Testis (tissue), 3 donors: ENCODE results near the gene NMRAL1. TPM values are rescaled to one million over a fixed set of nuclear protein-coding genes. Genes with fewer than 3 reads are reported as not detected.

Source experiments
- DNase-seq: peaks from one replicate; pipeline ENCODE4 v3.0.0-alpha.2; 2019
- H3K27ac ChIP-seq, 2 donors: fragments of 200-600 bp; sonication (generic); one replicate each; pipeline ENCODE4 v1.5.1; 2019
- H3K27me3 ChIP-seq: fragments of 200-600 bp; sonication (generic); one replicate; pipeline ENCODE4 v1.5.1; 2019
- H3K36me3 ChIP-seq: fragments of 200-600 bp; sonication (generic); one replicate; pipeline ENCODE4 v1.5.1; 2017; ENCODE audit warnings: low read depth; ENCODE audit errors: missing control alignments
- H3K4me1 ChIP-seq: fragments of 200-600 bp; sonication (generic); one replicate; pipeline ENCODE4 v1.5.1; 2019
- H3K4me3 ChIP-seq, 2 donors: fragments of 200-600 bp; sonication (generic); one replicate each; pipeline ENCODE4 v1.5.1; 2017 to 2019
- H3K9me3 ChIP-seq: fragments of 200-600 bp; sonication (generic); one replicate; pipeline ENCODE4 v1.5.1; 2017
- CTCF ChIP-seq, 3 experiments: fragments of 450-650 bp in 2 of 3; fragments of 200-600 bp in 1 of 3; sonication (generic) in 1 of 3; IDR thresholded peaks; one replicate each; pipeline ENCODE4 v1.5.1; 2016 to 2019; ENCODE audit warnings: antibody characterized with exemption in 3 of 3, mild to moderate bottlenecking in 2 of 3, moderate library complexity in 1 of 3
- POLR2A ChIP-seq: fragments of 450-650 bp; IDR thresholded peaks from one replicate; pipeline ENCODE4 v1.6.1; 2017; ENCODE audit warnings: antibody characterized with exemption, mild to moderate bottlenecking, moderate library complexity
- WGBS, 2 donors: methylation state at CpG; one replicate each; pipeline ENCODE4 v1.1.5; 2018; 5-methylcytosine and 5-hydroxymethylcytosine counted together
- intact Hi-C: fragments of 100-400 bp; cut with DNase I; formaldehyde crosslinking; loops from one replicate; pipeline ENCODE4 v1.15.1; 2023; ENCODE audit warnings: low total_unique reads
- polyA plus RNA-seq: library from polyadenylated mRNA; stranded (reverse); fragments of 350-450 nt; fragmentation: Illumina TruSeq; extraction: RNeasy Lipid Tissue Mini Kit (QIAGEN cat#74804); gene quantifications from one replicate; pipeline ENCODE4 v1.2.3, GENCODE V29; 2014; ENCODE audit warnings: low read depth, low replicate concordance; ENCODE audit not compliant: insufficient read depth
- total RNA-seq, 2 donors: library from RNA; depleted of rRNA; stranded (reverse); fragments of >200 nt; gene quantifications; one replicate each; pipeline ENCODE4 v1.2.3, GENCODE V29; 2016

Gene NMRAL1
- total and polyA plus RNA-seq, 3 donors from 2014 or later, result 24.3 to 31.7 (median 27.7) TPM

GRCh38 chr16:4468972-4469371, 5.5 kb downstream of the NMRAL1 start:
- H3K36me3 ChIP-seq, result no peaks in the 10 kb centered on the region

GRCh38 chr16:4467916-4468315, 6.5 kb downstream of the NMRAL1 start:
- no peak overlapping the region for H3K27ac ChIP-seq
- no peaks in the 10 kb centered on the region for H3K27me3 ChIP-seq
- WGBS, 2 donors, result 95% methylated on average over 16 of the region's 16 CpGs
- DNase-seq, result no peak
- intact Hi-C loops, result no loop called here
- TF ChIP-seq POLR2A (no peak), CTCF (IDR thresholded peaks at IDR 0.05) (no peak)
- H3K9me3 ChIP-seq, result no peaks in the 10 kb centered on the region
- H3K36me3 ChIP-seq, result no peaks in the 10 kb centered on the region
- H3K4me3 ChIP-seq, result no peak overlapping the region
- H3K4me1 ChIP-seq, result no peaks in the 10 kb centered on the region

More at GRCh38 chr16:4468972-4469371, 5.5 kb downstream of the NMRAL1 start:
- 88 to 91% methylated on average over 9 to 10 of the region's 10 CpGs for WGBS, 2 donors
- Histone ChIP-seq H3K4me1 (peaks cover 4% of the 10 kb centered on the region), H3K9me3 (no peaks in the 10 kb centered on the region), H3K4me3 (no peak overlapping the region), H3K27me3 (no peaks in the 10 kb centered on the region), H3K27ac (no peak overlapping the region)
- TF ChIP-seq POLR2A (no peak), CTCF (IDR thresholded peaks at IDR 0.05) (no peak)
- DNase-seq, result no peak
- intact Hi-C loops, result no loop called here

GRCh38 chr16:4465977-4466779, 8.2 kb downstream of the NMRAL1 start:
- H3K27me3 ChIP-seq, result no peaks in the 10 kb centered on the region
- no peak for DNase-seq

GRCh38 chr16:4463522-4464163, 10.8 kb downstream of the NMRAL1 start:
- no peaks in the 10 kb centered on the region for H3K27me3 ChIP-seq
- TF ChIP-seq CTCF (IDR thresholded peaks at IDR 0.05) (no peak), POLR2A (no peak)
- no peaks in the 10 kb centered on the region for H3K36me3 ChIP-seq
- no peaks in the 10 kb centered on the region for H3K9me3 ChIP-seq
- peaks cover 6% of the 10 kb centered on the region for H3K4me1 ChIP-seq
- 87 to 91% methylated on average over 11 to 22 of the region's 22 CpGs for WGBS, 2 donors
- no peak overlapping the region for H3K4me3 ChIP-seq
- intact Hi-C loops, result no loop called here
- H3K27ac ChIP-seq, result no peak overlapping the region
- no peak for DNase-seq

More at GRCh38 chr16:4465977-4466779, 8.2 kb downstream of the NMRAL1 start:
- intact Hi-C loops, result no loop called here
- H3K9me3 ChIP-seq, result no peaks in the 10 kb centered on the region
- no peak for TF ChIP-seq POLR2A
- no peak for TF ChIP-seq CTCF (IDR thresholded peaks at IDR 0.05)
- H3K4me3 ChIP-seq, result no peak overlapping the region
- WGBS, 2 donors, result 94 to 99% methylated on average over 21 to 32 of the region's 32 CpGs
- no peak overlapping the region for H3K27ac ChIP-seq
- no peaks in the 10 kb centered on the region for H3K4me1 ChIP-seq
- no peaks in the 10 kb centered on the region for H3K36me3 ChIP-seq
